WI38 (cell line): ENCODE data around the gene PDE11A.

Source experiments
- H3K4me3 ChIP-seq: 2 replicates; pipeline ENCODE4 v1.5.1; 2011; ENCODE audit warnings: low read depth, mild to moderate bottlenecking, control low read depth, low read length
- TF ChIP-seq, protein P1 (sequence below): IDR thresholded peaks from 2 replicates; pipeline ENCODE4 v1.5.1; 2012; ENCODE audit warnings: low read depth, mild to moderate bottlenecking, control low read depth, low read length

The PDE11A gene

DNA sequence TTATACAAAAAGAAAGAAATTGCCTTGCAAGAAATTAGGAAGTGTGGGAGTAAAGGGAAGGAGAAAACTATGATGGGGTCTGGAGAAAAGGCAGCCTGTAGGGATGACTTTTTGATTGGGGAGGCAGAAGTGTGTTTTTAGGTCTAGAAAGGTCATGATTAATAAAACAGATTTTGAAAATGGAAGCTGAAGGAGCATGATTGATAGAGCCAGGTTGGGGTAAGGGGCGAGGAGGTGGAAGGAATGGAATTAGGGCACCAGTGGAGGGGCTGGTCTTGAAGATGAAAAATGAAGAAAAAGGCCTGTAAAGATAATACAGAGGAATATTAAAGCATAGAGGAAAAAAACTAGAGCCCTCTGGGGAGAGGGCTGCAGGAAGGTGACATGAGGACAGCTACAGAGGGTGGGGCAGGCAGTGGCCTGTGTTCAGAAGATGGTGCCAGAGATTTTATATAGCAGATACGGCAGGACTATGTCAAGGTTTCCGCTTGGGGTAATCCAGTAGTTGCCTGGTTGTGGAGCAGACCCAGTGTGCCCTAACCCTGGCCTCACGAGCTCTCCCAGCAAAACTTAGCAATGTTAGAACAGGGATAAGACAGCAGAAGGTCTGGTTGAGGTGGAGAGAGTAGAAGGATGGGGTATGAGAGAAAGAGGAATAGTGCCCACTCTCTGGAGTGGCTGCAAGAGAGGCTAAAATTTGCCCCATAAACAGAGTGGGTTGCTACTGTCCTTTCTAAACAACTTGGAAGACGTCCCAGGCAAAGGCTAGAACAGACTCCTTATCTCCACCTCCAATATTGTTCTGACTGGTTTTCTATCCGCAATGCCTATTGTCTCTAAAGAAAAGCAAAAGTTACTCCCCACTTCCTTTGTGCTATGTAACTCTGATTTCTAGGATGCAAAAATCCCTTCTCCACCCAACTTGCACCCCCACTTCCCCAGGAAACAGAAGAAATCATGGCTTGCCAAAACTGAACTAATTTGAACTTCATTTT lies 392.7 kb downstream of the PDE11A start:
- TF ChIP-seq, protein P1, sequence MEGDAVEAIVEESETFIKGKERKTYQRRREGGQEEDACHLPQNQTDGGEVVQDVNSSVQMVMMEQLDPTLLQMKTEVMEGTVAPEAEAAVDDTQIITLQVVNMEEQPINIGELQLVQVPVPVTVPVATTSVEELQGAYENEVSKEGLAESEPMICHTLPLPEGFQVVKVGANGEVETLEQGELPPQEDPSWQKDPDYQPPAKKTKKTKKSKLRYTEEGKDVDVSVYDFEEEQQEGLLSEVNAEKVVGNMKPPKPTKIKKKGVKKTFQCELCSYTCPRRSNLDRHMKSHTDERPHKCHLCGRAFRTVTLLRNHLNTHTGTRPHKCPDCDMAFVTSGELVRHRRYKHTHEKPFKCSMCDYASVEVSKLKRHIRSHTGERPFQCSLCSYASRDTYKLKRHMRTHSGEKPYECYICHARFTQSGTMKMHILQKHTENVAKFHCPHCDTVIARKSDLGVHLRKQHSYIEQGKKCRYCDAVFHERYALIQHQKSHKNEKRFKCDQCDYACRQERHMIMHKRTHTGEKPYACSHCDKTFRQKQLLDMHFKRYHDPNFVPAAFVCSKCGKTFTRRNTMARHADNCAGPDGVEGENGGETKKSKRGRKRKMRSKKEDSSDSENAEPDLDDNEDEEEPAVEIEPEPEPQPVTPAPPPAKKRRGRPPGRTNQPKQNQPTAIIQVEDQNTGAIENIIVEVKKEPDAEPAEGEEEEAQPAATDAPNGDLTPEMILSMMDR: no peak
- no peak overlapping the region for H3K4me3 ChIP-seq

- TF ChIP-seq, protein P1: no peak
Observed at GRCh38 chr2:177678939-177679338, 393.6 kb downstream of the PDE11A start.

GRCh38 chr2:177676636-177677035 lies 395.9 kb downstream of the PDE11A start:
- no peak overlapping the region for H3K4me3 ChIP-seq
- TF ChIP-seq, protein P1: no peak

More at GRCh38 chr2:177678939-177679338, 393.6 kb downstream of the PDE11A start:
- no peak overlapping the region for H3K4me3 ChIP-seq

DNA sequence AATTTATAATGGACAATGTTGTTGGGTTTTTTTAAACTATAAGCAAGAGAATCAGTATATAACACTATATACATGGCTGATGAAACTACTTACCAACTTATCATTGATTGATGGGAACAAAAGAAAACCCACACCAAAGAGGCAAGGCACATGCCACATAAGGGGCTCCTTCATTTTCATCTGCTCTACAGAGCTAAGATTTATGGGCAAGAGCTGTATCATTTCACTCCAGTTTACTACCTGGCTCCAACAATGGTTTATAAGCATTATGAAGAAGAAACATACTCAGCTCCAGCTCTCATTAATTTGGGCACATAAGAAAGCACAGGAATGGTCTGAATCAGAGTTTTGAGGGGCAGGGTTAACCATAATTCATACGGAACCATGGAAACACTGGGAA lies 396.8 kb downstream of the PDE11A start:
- TF ChIP-seq, protein P1: no peak
- no peak overlapping the region for H3K4me3 ChIP-seq

GRCh38 chr2:177675350-177675821 lies 397.2 kb downstream of the PDE11A start:
- TF ChIP-seq, protein P1: no peak

DNA sequence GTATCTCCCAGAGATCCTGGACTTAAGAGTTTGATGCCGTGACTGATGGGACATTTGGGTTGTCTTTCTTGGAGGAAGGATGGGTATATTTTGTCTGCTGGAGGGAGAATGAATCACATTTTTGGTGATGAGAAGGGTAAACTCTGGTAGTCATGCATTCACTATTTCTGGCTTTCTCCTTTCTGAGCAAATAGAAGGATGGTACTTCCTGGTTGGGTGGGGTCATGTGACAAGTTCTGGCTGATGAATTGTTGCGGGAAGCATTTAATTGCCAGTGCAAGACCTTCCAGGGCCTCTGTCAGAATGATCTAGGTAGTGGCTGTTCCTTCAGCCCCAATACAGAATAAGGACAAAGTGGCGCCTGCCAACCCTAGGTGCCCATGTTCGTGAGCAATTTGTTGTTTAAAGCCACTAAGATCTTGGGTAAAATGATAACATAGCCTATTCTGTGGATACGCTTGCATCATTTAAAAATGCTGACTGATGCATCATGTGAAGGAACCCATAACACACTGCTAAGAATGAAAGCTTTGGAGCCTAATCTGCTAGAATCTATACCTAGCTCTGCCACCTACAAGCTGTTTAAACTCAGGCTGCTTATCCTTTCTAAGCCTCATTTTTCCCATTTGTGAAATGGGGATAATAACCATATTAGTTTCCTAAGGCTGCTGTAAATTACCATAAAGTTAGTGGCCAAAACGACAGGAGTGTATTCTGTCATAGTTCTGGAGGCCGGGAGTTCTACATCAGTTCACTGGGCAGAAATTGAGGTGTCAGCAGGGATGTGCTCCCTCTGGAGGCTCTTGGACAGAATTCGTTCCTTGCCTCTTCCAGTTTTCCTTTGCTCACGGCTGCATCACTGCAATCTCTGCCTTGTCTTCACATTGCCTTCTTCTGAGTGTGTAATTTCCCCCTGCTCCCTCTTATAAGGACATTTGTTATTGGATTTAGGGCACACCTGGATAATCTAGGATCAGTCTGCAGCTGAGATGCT lies 398.7 kb downstream of the PDE11A start:
- TF ChIP-seq, protein P1: no peak

More at GRCh38 chr2:177675350-177675821, 397.2 kb downstream of the PDE11A start:
- H3K4me3 ChIP-seq: no peak overlapping the region

More for the DNA sequence above, 398.7 kb downstream of the PDE11A start:
- H3K4me3 ChIP-seq: no peak overlapping the region
